ENCODE results near the gene EIF4E1B. TPM values are rescaled to one million over a fixed set of nuclear protein-coding genes. Genes with fewer than 3 reads are reported as not detected.

The EIF4E1B gene
- total RNA-seq, 4 donors from 2014 or later: not detected

- 70% methylated on average over 2 of the region's 2 CpGs for WGBS, 2 donors
- TF ChIP-seq POLR2A (IDR thresholded peaks at IDR 0.05) (no peak), CTCF (IDR thresholded peaks at IDR 0.05) (no peak)
- no peak overlapping the region for H3K4me3 ChIP-seq (ENCODE audit: low read depth, poor library complexity, severe bottlenecking)
- intact Hi-C loops (cut with DNase I; ENCODE audit: low total_unique reads): no loop called here
- no peak for DNase-seq (ENCODE audit: low spot score in 2 of 2)
Observed at GRCh38 chr5:176612855-176613254, 17.6 kb upstream of the EIF4E1B start.

- H3K4me3 ChIP-seq (ENCODE audit: low read depth, poor library complexity, severe bottlenecking): no peak overlapping the region
- intact Hi-C loops (cut with DNase I; ENCODE audit: low total_unique reads): no loop called here
- TF ChIP-seq POLR2A (IDR thresholded peaks at IDR 0.05): no peak
- DNase-seq (ENCODE audit: low spot score in 2 of 2): no peak
- WGBS, 2 donors: 42 to 43% methylated on average over 7 to 8 of the region's 8 CpGs
Observed at GRCh38 chr5:176614805-176615478, 15.5 kb upstream of the EIF4E1B start.

- DNase-seq (ENCODE audit: low spot score in 2 of 2): no peak
- no peak for TF ChIP-seq POLR2A (IDR thresholded peaks at IDR 0.05)
- no peak for TF ChIP-seq CTCF (IDR thresholded peaks at IDR 0.05)
- 69 to 80% methylated on average over 7 of the region's 7 CpGs for WGBS, 2 donors
- H3K4me3 ChIP-seq (ENCODE audit: low read depth, poor library complexity, severe bottlenecking): no peak overlapping the region
- intact Hi-C loops (cut with DNase I; ENCODE audit: low total_unique reads): no loop called here
Observed at GRCh38 chr5:176616511-176616910, 14.0 kb upstream of the EIF4E1B start.

- no peak overlapping the region for H3K4me3 ChIP-seq (ENCODE audit: low read depth, poor library complexity, severe bottlenecking)
- intact Hi-C loops (cut with DNase I; ENCODE audit: low total_unique reads): no loop called here
- WGBS, 2 donors: 26 to 36% methylated on average over 16 to 19 of the region's 19 CpGs
- no peak for DNase-seq (ENCODE audit: low spot score in 2 of 2)
- TF ChIP-seq POLR2A (IDR thresholded peaks at IDR 0.05) (no peak), CTCF (IDR thresholded peaks at IDR 0.05) (no peak)
Observed at GRCh38 chr5:176618783-176619182, 11.7 kb upstream of the EIF4E1B start.

GRCh38 chr5:176619203-176619568 lies 11.3 kb upstream of the EIF4E1B start:
- TF ChIP-seq CTCF (IDR thresholded peaks at IDR 0.05) (no peak), POLR2A (IDR thresholded peaks at IDR 0.05) (no peak)
- no peak for DNase-seq (ENCODE audit: low spot score in 2 of 2)
- intact Hi-C loops (cut with DNase I; ENCODE audit: low total_unique reads): no loop called here
- no peak overlapping the region for H3K4me3 ChIP-seq (ENCODE audit: low read depth, poor library complexity, severe bottlenecking)
- WGBS, 2 donors: 4 to 6% methylated on average over 29 to 31 of the region's 31 CpGs

GRCh38 chr5:176619569-176620332 lies 10.7 kb upstream of the EIF4E1B start:
- intact Hi-C loops (cut with DNase I; ENCODE audit: low total_unique reads): no loop called here
- H3K4me3 ChIP-seq (ENCODE audit: low read depth, poor library complexity, severe bottlenecking): no peak overlapping the region
- no peak for TF ChIP-seq CTCF (IDR thresholded peaks at IDR 0.05)
- no peak for DNase-seq (ENCODE audit: low spot score in 2 of 2)
- 5 to 11% methylated on average over 35 of the region's 59 CpGs for WGBS, 2 donors

Measured in lower leg skin (tissue), 4 donors.